HG02759 (cell line): ENCODE measurements around the gene CCDC107.

Source experiments
- ATAC-seq: cut with Tn5 transposase; IDR thresholded peaks from one replicate; pipeline ENCODE4 v1.9.1; 2021; ENCODE audit warnings: mild to moderate bottlenecking, moderate library complexity; ENCODE audit not compliant: unreplicated experiment

Gene CCDC107

GRCh38 chr9:35700031-35700430 lies 41.9 kb downstream of the CCDC107 start:
- ATAC-seq = no peak

- no peak for ATAC-seq
Measured at GRCh38 chr9:35700942-35701341, 42.9 kb downstream of the CCDC107 start.

- ATAC-seq = no peak
Measured at GRCh38 chr9:35702696-35703095, 44.6 kb downstream of the CCDC107 start.

GRCh38 chr9:35703906-35704672 lies 46.0 kb downstream of the CCDC107 start:
- ATAC-seq = no peak

- no peak for ATAC-seq
Measured at GRCh38 chr9:35705372-35705771, 47.3 kb downstream of the CCDC107 start.

- ATAC-seq = no peak
Measured at GRCh38 chr9:35705836-35706430, 47.8 kb downstream of the CCDC107 start.

GRCh38 chr9:35706951-35707350 lies 48.9 kb downstream of the CCDC107 start:
- no peak for ATAC-seq

GRCh38 chr9:35708146-35708545 lies 50.1 kb downstream of the CCDC107 start:
- no peak for ATAC-seq

GRCh38 chr9:35710818-35711500 lies 52.9 kb downstream of the CCDC107 start:
- ATAC-seq = no peak
